B cell (primary cell): Measurements from ENCODE around the gene FIGNL2. TPM values are rescaled to one million over a fixed set of nuclear protein-coding genes. Genes with fewer than 3 reads are reported as not detected.

Experiments used
- ATAC-seq: fragments of 200-7000 bp; cut with Tn5 transposase; one replicate; pipeline ENCODE4 v1.10.0; 2021; ENCODE audit warnings: low read depth, mild to moderate bottlenecking, moderate number of reproducible peaks, moderate library complexity
- CTCF ChIA-PET: fragments of 350-600 bp; sonication (Branson Sonifier 250); formaldehyde crosslinking; loops from one replicate; lab custom pipeline; 2021; ENCODE audit warnings: antibody characterized with exemption, inconsistent platforms; lab: Charles Lee
- POLR2A ChIA-PET: fragments of 350-600 bp; sonication (Branson Sonifier 250); formaldehyde crosslinking; loops from one replicate; lab custom pipeline; 2021; ENCODE audit warnings: antibody characterized with exemption; lab: Charles Lee
- DNase-seq: peaks from one replicate; pipeline ENCODE4 v3.0.0; 2013
- H2AFZ ChIP-seq: 2 replicates; pipeline ENCODE4 v1.6.1; 2012; ENCODE audit warnings: mild to moderate bottlenecking, low read depth, low read length; ENCODE audit not compliant: insufficient read depth, poor library complexity, severe bottlenecking
- H3K27ac ChIP-seq, 2 donors: 1 replicate in 1 of 2; 2 replicates in 1 of 2; pipeline ENCODE4 v1.5.1; 2012 to 2013; ENCODE audit warnings: low read length in 2 of 2, mild to moderate bottlenecking in 2 of 2, moderate library complexity in 1 of 2
- H3K27me3 ChIP-seq, 4 experiments: fragments of 200-600 bp in 1 of 4; sonication (generic) in 1 of 4; replicated peaks in 1 of 4; 1 replicate in 2 of 4; 2 replicates in 2 of 4; pipeline versions ENCODE4 v1.6.1 to v1.7.0; 2013 to 2016; ENCODE audit warnings: low read length in 3 of 4, mild to moderate bottlenecking in 2 of 4, mixed read lengths in 1 of 4, moderate library complexity in 1 of 4; ENCODE audit not compliant: insufficient read depth in 4 of 4, control insufficient read depth in 3 of 4; ENCODE audit errors: control extremely low read depth in 1 of 4
- H3K36me3 ChIP-seq, 2 experiments: replicated peaks in 1 of 2; 1 replicate in 1 of 2; 2 replicates in 1 of 2; pipeline versions ENCODE4 v1.6.1 to v1.7.1; 2013; ENCODE audit warnings: low read length in 1 of 2; ENCODE audit not compliant: insufficient read depth in 2 of 2, control insufficient read depth in 1 of 2; ENCODE audit errors: control extremely low read depth in 1 of 2, extremely low read depth in 1 of 2
- H3K4me1 ChIP-seq, 2 donors: fragments of 200-600 bp in 1 of 2; sonication (generic) in 1 of 2; 1 replicate in 1 of 2; 2 replicates in 1 of 2; pipeline versions ENCODE4 v1.5.1 to v1.6.1; 2013 to 2017; ENCODE audit warnings: low read length in 2 of 2; ENCODE audit not compliant: control insufficient read depth in 2 of 2, insufficient read depth in 2 of 2
- H3K4me2 ChIP-seq: replicated peaks from 2 replicates; pipeline ENCODE3; 2012; ENCODE audit warnings: mild to moderate bottlenecking, low read depth, low read length; ENCODE audit not compliant: poor library complexity, severe bottlenecking
- H3K4me3 ChIP-seq, 5 experiments: fragments of 200-600 bp in 1 of 5; sonication (generic) in 1 of 5; 1 replicate in 3 of 5; 2 replicates in 2 of 5; pipeline versions ENCODE4 v1.5.1 to v1.7.0; 2011 to 2016; ENCODE audit warnings: low read length in 4 of 5, mild to moderate bottlenecking in 4 of 5, low read depth in 2 of 5, control low read depth in 1 of 5, moderate library complexity in 1 of 5; ENCODE audit not compliant: insufficient read depth in 1 of 5; ENCODE audit errors: control extremely low read depth in 1 of 5, extremely low read depth in 1 of 5
- H3K79me2 ChIP-seq: fragments of 200-600 bp; sonication (generic); one replicate; pipeline ENCODE4 v1.6.0; 2016; ENCODE audit warnings: low read length; ENCODE audit not compliant: control insufficient read depth, insufficient read depth
- H3K9ac ChIP-seq: fragments of 200-600 bp; sonication (generic); 2 replicates; pipeline ENCODE4 v1.6.1; 2017; ENCODE audit warnings: mild to moderate bottlenecking, low read length, moderate library complexity
- H3K9me3 ChIP-seq, 3 donors: one replicate each; pipeline versions ENCODE4 v1.6.1 to v1.7.1; 2013; ENCODE audit warnings: low read length in 2 of 3; ENCODE audit not compliant: control insufficient read depth in 2 of 3, insufficient read depth in 1 of 3; ENCODE audit errors: control extremely low read depth in 1 of 3
- H4K20me1 ChIP-seq: 2 replicates; pipeline ENCODE4 v1.6.0; 2012; ENCODE audit warnings: mild to moderate bottlenecking, low read length; ENCODE audit not compliant: insufficient read depth, control insufficient read depth, poor library complexity, severe bottlenecking
- H3K27ac Mint-ChIP-seq: one replicate; pipeline ENCODE4 v1.8.0; 2021; ENCODE audit warnings: mixed read lengths
- H3K27me3 Mint-ChIP-seq: one replicate; pipeline ENCODE4 v1.8.0; 2021; ENCODE audit warnings: mixed read lengths
- H3K4me1 Mint-ChIP-seq: one replicate; pipeline ENCODE4 v1.8.0; 2021; ENCODE audit warnings: mixed read lengths
- H3K4me3 Mint-ChIP-seq: one replicate; pipeline ENCODE4 v1.8.0; 2021; ENCODE audit warnings: mixed read lengths
- H3K9me3 Mint-ChIP-seq: one replicate; pipeline ENCODE4 v1.8.0; 2022; ENCODE audit warnings: mixed read lengths; ENCODE audit not compliant: insufficient read depth
- EZH2 ChIP-seq: IDR thresholded peaks from 2 replicates; pipeline ENCODE4 v1.6.1; 2012; ENCODE audit warnings: borderline replicate concordance, low read depth, mild to moderate bottlenecking, moderate library complexity, low read length; ENCODE audit not compliant: insufficient read depth, poor library complexity, severe bottlenecking
- WGBS: methylation state at CpG from one replicate; pipeline ENCODE4 v1.1.5; 2013; ENCODE audit warnings: missing lambda C conversion rate; ENCODE audit not compliant: insufficient coverage; 5-methylcytosine and 5-hydroxymethylcytosine counted together
- intact Hi-C: fragments of 100-400 bp; cut with micrococcal nuclease; formaldehyde crosslinking; loops from one replicate; pipeline ENCODE4 v1.10.0; 2022
- polyA plus RNA-seq: library from polyadenylated mRNA; depleted of rRNA; stranded (reverse); fragments of >200 nt; gene quantifications from 2 replicates; pipeline ENCODE4 v1.2.3, GENCODE V29; 2012
- total RNA-seq, 2 donors: library from RNA; stranded (reverse); fragments of 120-200 nt in 1 of 2; gene quantifications; 1 replicate in 1 of 2; 2 replicates in 1 of 2; pipeline versions ENCODE4 v1.2.3 to v1.2.4, GENCODE V29; 2013 to 2022
- TF ChIP-seq, protein P1 (sequence below): fragments of 200-600 bp; IDR thresholded peaks from one replicate; pipeline ENCODE4 v1.8.0; 2022; ENCODE audit warnings: antibody characterized with exemption, mild to moderate bottlenecking

Gene FIGNL2
- total and polyA plus RNA-seq, 2 donors (not counting 1 experiment from before 2014, with no cell fraction given), result 0.16 to 0.79 TPM

DNA sequence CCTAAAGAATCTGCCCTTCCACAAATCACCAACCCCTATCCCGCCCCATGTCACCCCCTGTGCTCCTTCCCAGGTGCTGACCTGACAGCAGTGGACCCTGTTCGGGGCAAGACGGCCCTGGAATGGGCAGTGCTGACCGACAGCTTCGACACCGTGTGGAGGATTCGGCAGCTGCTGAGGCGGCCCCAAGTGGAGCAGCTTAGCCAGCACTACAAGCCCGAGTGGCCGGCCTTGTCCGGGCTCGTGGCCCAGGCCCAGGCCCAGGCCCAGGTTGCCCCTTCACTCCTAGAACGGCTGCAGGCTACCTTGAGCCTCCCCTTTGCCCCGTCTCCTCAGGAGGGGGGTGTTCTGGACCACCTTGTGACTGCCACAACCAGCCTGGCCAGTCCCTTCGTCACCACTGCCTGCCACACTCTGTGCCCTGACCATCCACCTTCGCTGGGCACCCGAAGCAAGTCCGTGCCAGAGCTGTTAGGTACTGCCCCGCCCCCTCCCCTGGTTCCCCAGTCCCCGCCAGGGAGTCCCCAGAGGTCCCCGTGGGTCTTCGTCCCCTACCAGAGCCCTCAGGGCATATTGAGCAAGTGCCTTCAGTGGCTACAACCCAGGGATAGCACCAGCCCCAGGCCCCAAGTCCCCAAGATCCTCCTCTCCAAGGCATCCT, 42.1 kb upstream of the FIGNL2 start:
- ChIA-PET CTCF (interaction anchor here (1.1 kb wide), 1 partner anchor 135 kb away, joined by 5 read pairs; no protein-coding TSS in a partner anchor), POLR2A (no interaction called here)
- DNase-seq (no peak), ATAC-seq (no peak)
- Histone ChIP-seq H3K27me3 (peaks cover 0 to 14% (median 0%) of the 10 kb centered on the region in 4 experiments), H3K27ac (no peak overlapping the region), H3K9me3 (peaks cover 0 to 9% (median 0%) of the 10 kb centered on the region in 3 donors), H4K20me1 (no peaks in the 10 kb centered on the region), H3K4me2 (no peak overlapping the region), H3K4me3 (no peak overlapping the region), H3K4me1 (peaks cover 5 to 16% of the 10 kb centered on the region in 2 donors), H3K36me3 (no peaks in the 10 kb centered on the region), H3K79me2 (no peaks in the 10 kb centered on the region), H3K9ac (no peak overlapping the region), H2AFZ (no peak overlapping the region)
- Mint-ChIP-seq H3K4me3 (no peak overlapping the region), H3K4me1 (peaks cover 7% of the 10 kb centered on the region), H3K27me3 (peaks cover 3% of the 10 kb centered on the region), H3K9me3 (no peaks in the 10 kb centered on the region), H3K27ac (no peak overlapping the region)
- intact Hi-C loops, result no loop called here
- WGBS, result 92% methylated on average over 22 of the region's 22 CpGs
- TF ChIP-seq EZH2, result no peak
- TF ChIP-seq, protein P1, sequence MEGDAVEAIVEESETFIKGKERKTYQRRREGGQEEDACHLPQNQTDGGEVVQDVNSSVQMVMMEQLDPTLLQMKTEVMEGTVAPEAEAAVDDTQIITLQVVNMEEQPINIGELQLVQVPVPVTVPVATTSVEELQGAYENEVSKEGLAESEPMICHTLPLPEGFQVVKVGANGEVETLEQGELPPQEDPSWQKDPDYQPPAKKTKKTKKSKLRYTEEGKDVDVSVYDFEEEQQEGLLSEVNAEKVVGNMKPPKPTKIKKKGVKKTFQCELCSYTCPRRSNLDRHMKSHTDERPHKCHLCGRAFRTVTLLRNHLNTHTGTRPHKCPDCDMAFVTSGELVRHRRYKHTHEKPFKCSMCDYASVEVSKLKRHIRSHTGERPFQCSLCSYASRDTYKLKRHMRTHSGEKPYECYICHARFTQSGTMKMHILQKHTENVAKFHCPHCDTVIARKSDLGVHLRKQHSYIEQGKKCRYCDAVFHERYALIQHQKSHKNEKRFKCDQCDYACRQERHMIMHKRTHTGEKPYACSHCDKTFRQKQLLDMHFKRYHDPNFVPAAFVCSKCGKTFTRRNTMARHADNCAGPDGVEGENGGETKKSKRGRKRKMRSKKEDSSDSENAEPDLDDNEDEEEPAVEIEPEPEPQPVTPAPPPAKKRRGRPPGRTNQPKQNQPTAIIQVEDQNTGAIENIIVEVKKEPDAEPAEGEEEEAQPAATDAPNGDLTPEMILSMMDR, result no peak

DNA sequence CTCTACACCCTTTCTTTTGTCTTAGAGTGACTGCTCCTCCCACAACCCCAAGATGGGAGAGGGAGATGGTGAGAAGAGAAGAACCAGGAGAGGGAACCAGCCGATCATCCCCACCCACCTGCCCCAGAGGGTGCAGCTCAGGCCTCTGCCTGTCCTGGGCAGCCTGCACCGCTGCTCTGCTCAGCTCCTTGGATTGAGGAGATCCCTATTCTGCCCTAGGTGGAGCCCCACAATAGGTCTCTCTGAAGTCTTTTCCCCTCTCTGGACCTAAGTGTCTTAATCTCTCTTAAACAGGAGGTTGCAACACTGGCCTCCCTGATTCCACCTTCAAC, 41.6 kb upstream of the FIGNL2 start:
- Histone ChIP-seq H4K20me1 (no peaks in the 10 kb centered on the region), H3K4me1 (peaks cover 5 to 19% of the 10 kb centered on the region in 2 donors), H3K4me3 (no peak overlapping the region), H3K4me2 (no peak overlapping the region), H3K79me2 (no peaks in the 10 kb centered on the region), H3K27ac (no peak overlapping the region), H3K9me3 (peaks cover 0 to 9% (median 0%) of the 10 kb centered on the region in 3 donors), H3K9ac (no peak overlapping the region), H2AFZ (no peak overlapping the region), H3K27me3 (peaks cover 0 to 8% (median 0%) of the 10 kb centered on the region in 4 experiments), H3K36me3 (no peaks in the 10 kb centered on the region)
- peaks cover 3% of the 10 kb centered on the region for H3K27me3 Mint-ChIP-seq
- WGBS, result 100% methylated on average over 1 of the region's 2 CpGs
- H3K4me1 Mint-ChIP-seq, result peaks cover 9% of the 10 kb centered on the region
- no peak overlapping the region for H3K4me3 Mint-ChIP-seq
- no peak for TF ChIP-seq EZH2
- TF ChIP-seq, protein P1, result no peak
- no peak for ATAC-seq
- H3K9me3 Mint-ChIP-seq, result peaks cover 2% of the 10 kb centered on the region
- no peak for DNase-seq
- CTCF ChIA-PET, result interaction anchor here (1.1 to 1.5 kb wide), 3 partner anchors 34 to 135 kb away, joined by 5 to 6 read pairs (median 5); no protein-coding TSS in a partner anchor
- POLR2A ChIA-PET, result no interaction called here
- no peak overlapping the region for H3K27ac Mint-ChIP-seq
- intact Hi-C loops, result no loop called here
